Nephron progenitor cell (in vitro differentiated cells): ENCODE data around the gene PYGO2.

Experiments
- DNase-seq: peaks from one replicate; pipeline ENCODE4 v3.0.0; 2021
- H3K27ac Mint-ChIP-seq: 2 replicates; pipeline ENCODE4 v1.8.0; 2021; ENCODE audit warnings: mild to moderate bottlenecking, moderate library complexity, mixed read lengths
- H3K27me3 Mint-ChIP-seq: 2 replicates; pipeline ENCODE4 v1.8.0; 2021; ENCODE audit warnings: mild to moderate bottlenecking, low read depth, mixed read lengths; ENCODE audit not compliant: poor library complexity
- H3K36me3 Mint-ChIP-seq: 2 replicates; pipeline ENCODE4 v1.8.0; 2021; ENCODE audit warnings: low read depth, mixed read lengths
- H3K4me1 Mint-ChIP-seq: 2 replicates; pipeline ENCODE4 v1.8.0; 2021; ENCODE audit warnings: mixed read lengths
- H3K4me3 Mint-ChIP-seq: 2 replicates; pipeline ENCODE4 v1.8.0; 2021; ENCODE audit warnings: mild to moderate bottlenecking, moderate library complexity, mixed read lengths
- H3K9me3 Mint-ChIP-seq: 2 replicates; pipeline ENCODE4 v1.8.0; 2021; ENCODE audit warnings: mild to moderate bottlenecking, moderate library complexity, mixed read lengths
- CTCF ChIP-seq: fragments of 200-600 bp; sonication (generic); IDR thresholded peaks from 2 replicates; pipeline ENCODE4 v1.5.0; 2021; ENCODE audit warnings: antibody characterized with exemption

PYGO2 gene

GRCh38 chr1:154923695-154924094 is 37.9 kb downstream of the PYGO2 start:
- Mint-ChIP-seq H3K4me1 (peaks cover 20% of the 10 kb centered on the region), H3K4me3 (no peak overlapping the region), H3K27ac (no peak overlapping the region), H3K36me3 (peaks cover 44% of the 10 kb centered on the region), H3K27me3 (no peaks in the 10 kb centered on the region), H3K9me3 (no peaks in the 10 kb centered on the region)
- TF ChIP-seq CTCF: no peak
- no peak for DNase-seq

GRCh38 chr1:154913273-154913672 is 48.3 kb downstream of the PYGO2 start:
- DNase-seq: no peak
- Mint-ChIP-seq H3K4me1 (no peaks in the 10 kb centered on the region), H3K27ac (no peak overlapping the region), H3K9me3 (peaks cover 17% of the 10 kb centered on the region), H3K4me3 (no peak overlapping the region), H3K36me3 (peaks cover 7% of the 10 kb centered on the region), H3K27me3 (peaks cover 20% of the 10 kb centered on the region)
- TF ChIP-seq CTCF: no peak

- H3K27ac Mint-ChIP-seq: no peak overlapping the region
- peaks cover 10% of the 10 kb centered on the region for H3K36me3 Mint-ChIP-seq
- DNase-seq: no peak
- peaks cover 22% of the 10 kb centered on the region for H3K9me3 Mint-ChIP-seq
- no peak for TF ChIP-seq CTCF
- no peaks in the 10 kb centered on the region for H3K4me1 Mint-ChIP-seq
- peaks cover 20% of the 10 kb centered on the region for H3K27me3 Mint-ChIP-seq
- H3K4me3 Mint-ChIP-seq: no peak overlapping the region
Observed at GRCh38 chr1:154912755-154913154, 48.8 kb downstream of the PYGO2 start.

GRCh38 chr1:154911691-154912550 is 49.7 kb downstream of the PYGO2 start:
- no peak for DNase-seq
- H3K4me1 Mint-ChIP-seq: no peaks in the 10 kb centered on the region
- TF ChIP-seq CTCF: no peak
- peaks cover 20% of the 10 kb centered on the region for H3K27me3 Mint-ChIP-seq
- H3K4me3 Mint-ChIP-seq: no peak overlapping the region
- H3K9me3 Mint-ChIP-seq: peaks cover 28% of the 10 kb centered on the region
- H3K27ac Mint-ChIP-seq: no peak overlapping the region
- peaks cover 12% of the 10 kb centered on the region for H3K36me3 Mint-ChIP-seq

GRCh38 chr1:154910851-154911250 is 50.7 kb downstream of the PYGO2 start:
- no peaks in the 10 kb centered on the region for H3K4me1 Mint-ChIP-seq
- peaks cover 25% of the 10 kb centered on the region for H3K9me3 Mint-ChIP-seq
- H3K36me3 Mint-ChIP-seq: peaks cover 5% of the 10 kb centered on the region

More at GRCh38 chr1:154910851-154911250, 50.7 kb downstream of the PYGO2 start:
- peaks cover 20% of the 10 kb centered on the region for H3K27me3 Mint-ChIP-seq
- no peak for TF ChIP-seq CTCF
- DNase-seq: no peak
- H3K4me3 Mint-ChIP-seq: no peak overlapping the region
- no peak overlapping the region for H3K27ac Mint-ChIP-seq
